Suprapubic skin (tissue), 4 donors: ENCODE results near the gene WASHC1. TPM values are rescaled to one million over a fixed set of nuclear protein-coding genes. Genes with fewer than 3 reads are reported as not detected.
"Not testable (repeated sequence)": the region's sequence is repeated elsewhere in the genome, so short reads cannot be mapped to it uniquely, and the experiment has no call there.

Source experiments
- DNase-seq, 2 donors: peaks; one replicate each; pipeline ENCODE4 v3.0.0-alpha.2; 2019; ENCODE audit warnings: low spot score in 2 of 2
- H3K27ac ChIP-seq: fragments of 200-600 bp; sonication (generic); one replicate; pipeline ENCODE4 v1.5.1; 2019
- H3K27me3 ChIP-seq: fragments of 200-600 bp; sonication (generic); one replicate; pipeline ENCODE4 v1.5.1; 2019
- H3K36me3 ChIP-seq: fragments of 200-600 bp; sonication (generic); one replicate; pipeline ENCODE4 v1.5.1; 2019
- H3K4me1 ChIP-seq: fragments of 200-600 bp; sonication (generic); one replicate; pipeline ENCODE4 v1.5.1; 2019
- H3K4me3 ChIP-seq: fragments of 200-600 bp; sonication (generic); one replicate; pipeline ENCODE4 v1.5.1; 2019; ENCODE audit warnings: mild to moderate bottlenecking
- H3K9me3 ChIP-seq: fragments of 200-600 bp; sonication (generic); one replicate; pipeline ENCODE4 v1.5.1; 2019
- WGBS: methylation state at CpG from one replicate; pipeline ENCODE4 v1.1.5; 2018; 5-methylcytosine and 5-hydroxymethylcytosine counted together
- total RNA-seq, 4 donors: library from RNA; depleted of rRNA; stranded (reverse); fragments of >200 nt; gene quantifications; one replicate each; pipeline ENCODE4 v1.1.0, GENCODE V29; 2016

Gene WASHC1, protein sequence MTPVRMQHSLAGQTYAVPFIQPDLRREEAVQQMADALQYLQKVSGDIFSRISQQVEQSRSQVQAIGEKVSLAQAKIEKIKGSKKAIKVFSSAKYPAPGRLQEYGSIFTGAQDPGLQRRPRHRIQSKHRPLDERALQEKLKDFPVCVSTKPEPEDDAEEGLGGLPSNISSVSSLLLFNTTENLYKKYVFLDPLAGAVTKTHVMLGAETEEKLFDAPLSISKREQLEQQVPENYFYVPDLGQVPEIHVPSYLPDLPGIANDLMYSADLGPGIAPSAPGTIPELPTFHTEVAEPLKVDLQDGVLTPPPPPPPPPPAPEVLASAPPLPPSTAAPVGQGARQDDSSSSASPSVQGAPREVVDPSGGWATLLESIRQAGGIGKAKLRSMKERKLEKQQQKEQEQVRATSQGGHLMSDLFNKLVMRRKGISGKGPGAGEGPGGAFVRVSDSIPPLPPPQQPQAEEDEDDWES
- total RNA-seq: 10 to 100 TPM in 2 of 4 donors, 1 to 10 TPM in 2; 3.3 to 22.4 (median 10.1) TPM

DNA sequence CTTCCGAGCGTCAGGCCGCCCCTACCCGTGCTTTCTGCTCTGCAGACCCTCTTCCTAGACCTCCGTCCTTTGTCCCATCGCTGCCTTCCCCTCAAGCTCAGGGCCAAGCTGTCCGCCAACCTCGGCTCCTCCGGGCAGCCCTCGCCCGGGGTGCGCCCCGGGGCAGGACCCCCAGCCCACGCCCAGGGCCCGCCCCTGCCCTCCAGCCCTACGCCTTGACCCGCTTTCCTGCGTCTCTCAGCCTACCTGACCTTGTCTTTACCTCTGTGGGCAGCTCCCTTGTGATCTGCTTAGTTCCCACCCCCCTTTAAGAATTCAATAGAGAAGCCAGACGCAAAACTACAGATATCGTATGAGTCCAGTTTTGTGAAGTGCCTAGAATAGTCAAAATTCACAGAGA lies at the start of gene WASHC1:
Gene WASHC1 (minus strand): TSS at position 101 of the 400 bp plus-strand sequence. CDS start 4,457 bp downstream, outside the sequence.
- H3K4me3 ChIP-seq, H3K9me3 ChIP-seq, H3K27ac ChIP-seq, DNase-seq, H3K27me3 ChIP-seq, H3K36me3 ChIP-seq, H3K4me1 ChIP-seq: not testable (repeated sequence)
- WGBS: no CpG with 5 or more reads among the region's 20 CpGs

GRCh38 chr9:78333-78732 lies 49.1 kb upstream of the WASHC1 start:
- not testable (repeated sequence) for H3K27me3 ChIP-seq, H3K27ac ChIP-seq, H3K4me1 ChIP-seq, DNase-seq, H3K9me3 ChIP-seq, H3K4me3 ChIP-seq, H3K36me3 ChIP-seq
- no CpG with 5 or more reads among the region's 3 CpGs for WGBS

DNA sequence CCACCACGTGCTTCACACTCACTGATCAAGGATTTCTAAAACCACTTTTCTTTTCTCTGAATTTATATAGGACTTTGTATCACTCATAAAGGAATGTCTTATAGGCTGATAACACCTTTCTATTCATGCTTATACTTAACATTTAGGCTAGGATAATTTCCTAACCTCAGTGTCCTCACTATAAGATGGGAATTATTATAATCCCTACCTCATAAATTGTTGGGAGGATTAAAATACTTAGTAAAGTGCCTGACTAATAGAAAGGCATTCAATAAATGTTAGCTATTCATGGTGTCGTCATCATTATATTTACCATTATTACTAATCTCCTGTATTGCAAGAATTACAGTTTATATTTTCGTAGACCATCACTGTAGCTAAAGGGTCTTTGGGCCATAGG lies 47.1 kb upstream of the WASHC1 start:
- H3K36me3 ChIP-seq, H3K4me3 ChIP-seq, H3K9me3 ChIP-seq, DNase-seq, H3K4me1 ChIP-seq, H3K27ac ChIP-seq: not testable (repeated sequence)
- 86% methylated on average over 1 of the region's 3 CpGs for WGBS
- H3K27me3 ChIP-seq: peaks cover 11% of the 10 kb centered on the region

GRCh38 chr9:73900-74525 lies 44.8 kb upstream of the WASHC1 start:
- not testable (repeated sequence) for DNase-seq, H3K27ac ChIP-seq
- WGBS: 42% methylated on average over 5 of the region's 18 CpGs

DNA sequence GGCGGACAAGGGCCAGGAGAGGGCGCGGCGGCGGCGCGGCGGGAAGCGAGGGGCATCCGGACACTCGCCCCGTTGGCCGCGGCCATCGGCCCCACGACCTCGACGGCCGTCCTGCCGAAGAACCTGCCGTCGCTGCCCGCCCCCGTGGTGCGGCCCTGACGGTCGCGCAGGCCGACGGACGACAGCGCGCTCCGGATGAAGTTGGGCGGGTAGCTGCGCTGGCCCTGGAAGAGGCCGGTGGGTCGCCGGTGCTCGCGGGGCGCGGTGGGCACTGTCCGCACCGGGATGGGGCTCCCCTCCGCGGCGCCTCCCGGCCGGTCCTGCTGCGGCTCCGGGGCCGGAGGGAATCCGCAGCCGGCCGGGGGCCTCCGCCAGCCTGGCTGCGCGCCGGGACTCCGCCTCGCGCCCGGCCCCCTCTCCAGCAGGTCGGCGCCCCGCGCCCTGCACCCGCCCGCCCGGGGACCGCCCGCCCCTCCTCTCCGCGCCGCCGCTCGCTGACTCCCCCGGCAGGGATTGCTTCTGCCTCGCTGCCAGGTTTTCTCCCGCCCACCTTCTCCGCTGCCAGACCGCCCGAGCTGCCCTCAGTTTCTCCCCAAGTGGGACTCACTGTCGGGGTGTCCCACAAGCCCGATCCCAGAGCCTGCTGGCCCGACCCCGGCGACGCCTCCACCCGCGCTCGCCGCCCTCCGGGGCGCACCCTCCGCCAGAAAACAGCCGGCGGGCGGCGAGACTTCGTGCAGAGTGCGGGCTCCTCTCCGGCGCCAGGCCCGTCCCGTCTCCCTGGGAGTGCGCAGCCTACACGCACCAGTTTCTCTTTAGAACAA lies 44.0 kb upstream of the WASHC1 start:
- H3K36me3 ChIP-seq, H3K4me1 ChIP-seq, H3K9me3 ChIP-seq: not testable (repeated sequence)
- H3K27ac ChIP-seq: peak overlapping the region; percentile 24
- peaks cover 11% of the 10 kb centered on the region for H3K27me3 ChIP-seq
- WGBS: 0% methylated on average over 4 of the region's 109 CpGs
- H3K4me3 ChIP-seq: peak overlapping the region; percentile 62
- peak in 1 of 2 donors; percentile 73 for DNase-seq

More at GRCh38 chr9:73900-74525, 44.8 kb upstream of the WASHC1 start:
- Histone ChIP-seq H3K4me3 (peak overlapping the region; percentile 62), H3K27me3 (peaks cover 11% of the 10 kb centered on the region)
- not testable (repeated sequence) for H3K4me1 ChIP-seq, H3K36me3 ChIP-seq, H3K9me3 ChIP-seq

GRCh38 chr9:63031-63629 lies 33.9 kb upstream of the WASHC1 start:
- H3K9me3 ChIP-seq, H3K27me3 ChIP-seq, H3K4me1 ChIP-seq, H3K4me3 ChIP-seq, H3K27ac ChIP-seq, DNase-seq, H3K36me3 ChIP-seq: not testable (repeated sequence)
- no CpG with 5 or more reads among the region's 10 CpGs for WGBS

DNA sequence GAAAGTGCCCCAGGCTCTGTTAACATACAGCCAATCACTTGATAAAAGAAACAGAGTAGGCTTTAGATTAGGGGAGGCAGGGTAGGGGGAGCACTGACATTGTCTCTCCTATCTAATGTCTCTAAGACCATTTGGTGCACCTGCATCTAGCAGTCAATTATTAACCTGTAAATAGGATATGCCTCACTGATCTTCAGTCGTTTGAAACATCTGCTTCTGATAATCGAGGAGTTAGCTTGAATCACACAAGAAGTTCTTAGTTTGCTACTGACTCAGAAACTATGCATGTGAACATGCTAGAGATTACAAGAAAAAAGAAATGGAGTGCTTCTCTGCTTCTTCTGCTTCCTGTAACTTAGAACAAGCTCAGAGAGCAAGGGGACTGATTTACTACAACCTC lies 23.4 kb upstream of the WASHC1 start:
- not testable (repeated sequence) for DNase-seq, H3K27ac ChIP-seq, H3K4me1 ChIP-seq, H3K27me3 ChIP-seq, H3K4me3 ChIP-seq, H3K9me3 ChIP-seq, H3K36me3 ChIP-seq
- 41% methylated on average over 2 of the region's 2 CpGs for WGBS

- not testable (repeated sequence) for H3K36me3 ChIP-seq, H3K27me3 ChIP-seq, H3K27ac ChIP-seq, DNase-seq, H3K4me3 ChIP-seq, H3K9me3 ChIP-seq, H3K4me1 ChIP-seq
- WGBS: 53% methylated on average over 3 of the region's 5 CpGs
These were observed 19.1 kb upstream of the WASHC1 start for GRCh38 chr9:48190-48842.

- 84% methylated on average over 3 of the region's 12 CpGs for WGBS
- not testable (repeated sequence) for H3K4me1 ChIP-seq, DNase-seq, H3K9me3 ChIP-seq, H3K27me3 ChIP-seq, H3K4me3 ChIP-seq, H3K27ac ChIP-seq, H3K36me3 ChIP-seq
These were observed 17.5 kb upstream of the WASHC1 start for GRCh38 chr9:46639-47271.

DNA sequence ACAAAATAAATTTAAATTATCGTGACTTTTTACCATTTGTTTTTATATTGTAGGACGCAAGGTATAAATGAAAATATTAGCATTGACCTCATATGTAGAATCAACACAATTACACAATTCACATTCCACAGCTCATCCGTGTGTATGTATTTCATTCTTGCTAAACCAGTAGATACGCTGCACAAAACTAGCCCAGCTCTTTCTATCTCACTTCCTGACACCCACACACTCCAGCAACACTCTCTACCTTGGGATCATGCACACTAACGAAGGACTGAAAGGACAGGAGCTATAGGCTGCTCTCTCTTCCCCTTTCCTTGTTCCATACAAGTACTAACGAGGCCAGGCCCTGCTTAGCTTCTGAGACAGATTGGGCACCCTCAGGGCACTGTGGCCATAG lies 16.9 kb upstream of the WASHC1 start:
- not testable (repeated sequence) for H3K9me3 ChIP-seq, H3K27ac ChIP-seq, H3K27me3 ChIP-seq, DNase-seq, H3K4me1 ChIP-seq, H3K36me3 ChIP-seq, H3K4me3 ChIP-seq
- 33% methylated on average over 5 of the region's 6 CpGs for WGBS

- WGBS: 88% methylated on average over 16 of the region's 16 CpGs
These were observed 16.1 kb upstream of the WASHC1 start for GRCh38 chr9:45180-45878.

GRCh38 chr9:44416-44815 lies 15.2 kb upstream of the WASHC1 start:
- not testable (repeated sequence) for H3K27me3 ChIP-seq, H3K36me3 ChIP-seq, H3K27ac ChIP-seq, H3K4me1 ChIP-seq, DNase-seq, H3K9me3 ChIP-seq, H3K4me3 ChIP-seq
- WGBS: 75% methylated on average over 2 of the region's 3 CpGs

More at GRCh38 chr9:45180-45878, 16.1 kb upstream of the WASHC1 start:
- H3K27me3 ChIP-seq, DNase-seq, H3K4me3 ChIP-seq, H3K9me3 ChIP-seq, H3K4me1 ChIP-seq, H3K27ac ChIP-seq, H3K36me3 ChIP-seq: not testable (repeated sequence)
